K562 (cell line): Measurements from ENCODE around the gene URAD. TPM values are rescaled to one million over a fixed set of nuclear protein-coding genes. Genes with fewer than 3 reads are reported as not detected.

Experiments
- ATAC-seq: fragments of 200-7000 bp; cut with Tn5 transposase; 3 replicates; pipeline ENCODE4 v1.9.1; 2020; ENCODE audit warnings: moderate library complexity
- BruUV-seq: library from RNA; stranded (reverse); fragments of 400-500 nt; replicated peaks from 2 replicates; lab custom pipeline; 2021; lab: Mats Ljungman, UMichigan
- CTCF ChIA-PET: fragments of 300-600 bp; formaldehyde crosslinking; extraction: SDS; loops from one replicate; lab custom pipeline; 2021; ENCODE audit warnings: low intra/inter-chr PET ratio; lab: Yijun Ruan, JAX
- POLR2A ChIA-PET: fragments of 300-600, 350-650 bp; sonication (Branson Sonifier 250); formaldehyde crosslinking; extraction: SDS; loops from one replicate; lab custom pipeline; 2021; ENCODE audit warnings: antibody characterized with exemption, inconsistent platforms; lab: Yijun Ruan, JAX
- DNase-seq, 4 experiments: peaks; one replicate each; pipeline versions ENCODE4 v3.0.0 to v3.0.0-alpha.2; 2011 to 2018; ENCODE audit warnings: low spot score in 3 of 4, mixed read lengths in 3 of 4; ENCODE audit errors: extremely low read depth in 1 of 4
- FAIRE-seq: peaks from 2 replicates; lab custom pipeline; 2011; peaks lifted over from hg19 to GRCh38; lab: Jason Lieb, UNC
- H2AFZ ChIP-seq: 2 replicates; pipeline ENCODE4 v1.6.0; 2011; ENCODE audit warnings: low read depth, low read length, control low read depth, inconsistent platforms
- H3K27ac ChIP-seq: fragments of 200-600 bp; 3 replicates; pipeline ENCODE4 v1.8.0; 2011; ENCODE audit warnings: low read depth, mild to moderate bottlenecking, control low read depth, inconsistent platforms, low read length, moderate library complexity, mixed read lengths; ENCODE audit errors: extremely low read depth
- H3K27me3 ChIP-seq, 2 experiments: fragments of 300-600 bp in 1 of 2; 2 replicates in 1 of 2; 3 replicates in 1 of 2; pipeline versions ENCODE4 v1.6.0 to v1.8.0; 2011; ENCODE audit warnings: inconsistent platforms in 2 of 2, low read length in 2 of 2, mild to moderate bottlenecking in 1 of 2, mixed read lengths in 1 of 2, moderate library complexity in 1 of 2; ENCODE audit not compliant: control insufficient read depth in 2 of 2, insufficient read depth in 2 of 2
- H3K36me3 ChIP-seq: fragments of 300-600 bp; 3 replicates; pipeline ENCODE4 v1.8.0; 2011; ENCODE audit warnings: mild to moderate bottlenecking, low read length, inconsistent platforms; ENCODE audit not compliant: control insufficient read depth, insufficient read depth
- H3K4me1 ChIP-seq, 2 experiments: fragments of 200-600 bp in 1 of 2; replicated peaks in 1 of 2; 2 replicates in 1 of 2; 3 replicates in 1 of 2; pipeline versions ENCODE4 v1.5.1 to v1.8.0; 2011; ENCODE audit warnings: inconsistent platforms in 2 of 2, low read length in 2 of 2, mild to moderate bottlenecking in 1 of 2, mixed read lengths in 1 of 2, moderate library complexity in 1 of 2; ENCODE audit not compliant: control insufficient read depth in 2 of 2, insufficient read depth in 2 of 2
- H3K4me2 ChIP-seq: 2 replicates; pipeline ENCODE4 v1.6.1; 2011; ENCODE audit warnings: low read length, control low read depth, inconsistent platforms, mixed read lengths; ENCODE audit not compliant: insufficient read depth
- H3K4me3 ChIP-seq: fragments of 200-600 bp; sonication (generic), shearing (Covaris generic); 2 replicates; pipeline ENCODE4 v1.5.1; 2016; ENCODE audit warnings: control low read depth, inconsistent platforms
- H3K79me2 ChIP-seq: fragments of 200-600 bp; 3 replicates; pipeline ENCODE4 v1.8.0; 2011; ENCODE audit warnings: low read length, inconsistent platforms; ENCODE audit not compliant: control insufficient read depth, insufficient read depth
- H3K9ac ChIP-seq, 2 experiments: 2 replicates each; pipeline versions ENCODE4 v1.6.0 to v1.6.1; 2011; ENCODE audit warnings: low read depth in 2 of 2, low read length in 2 of 2, control low read depth in 1 of 2, inconsistent platforms in 1 of 2, mild to moderate bottlenecking in 1 of 2, mixed read lengths in 1 of 2; ENCODE audit not compliant: insufficient read depth in 1 of 2
- H3K9me1 ChIP-seq: one replicate; pipeline ENCODE4 v1.6.0; 2011; ENCODE audit warnings: inconsistent platforms, mild to moderate bottlenecking, low read length, moderate library complexity; ENCODE audit not compliant: control insufficient read depth, insufficient read depth
- H3K9me3 ChIP-seq: replicated peaks from 2 replicates; pipeline ENCODE4 v1.5.1; 2011; ENCODE audit warnings: low read depth, low read length, inconsistent platforms; ENCODE audit not compliant: control insufficient read depth, insufficient read depth
- H4K20me1 ChIP-seq: replicated peaks from 2 replicates; pipeline ENCODE4 v1.6.1; 2011; ENCODE audit warnings: low read length, inconsistent platforms, mixed read lengths; ENCODE audit not compliant: control insufficient read depth, insufficient read depth
- FUS ChIP-seq: fragments of 200-400 bp; formaldehyde crosslinking; optimal IDR thresholded peaks from 2 replicates; pipeline ENCODE3; 2017; ENCODE audit warnings: low read depth, low read length
- MLLT1 ChIP-seq, 2 experiments: fragments of 450-650 bp; IDR thresholded peaks; 2 replicates each; pipeline ENCODE4 v1.6.1; 2016
- NFIX ChIP-seq: fragments of 250-450 bp; sonication (Bioruptor Pico); IDR thresholded peaks from 2 replicates; pipeline ENCODE4 v1.4.0; 2020; ENCODE audit warnings: low read depth, mild to moderate bottlenecking, moderate library complexity
- SMARCE1 ChIP-seq: fragments of 450-650 bp; IDR thresholded peaks from 2 replicates; pipeline ENCODE4 v1.7.1; 2016; ENCODE audit warnings: mild to moderate bottlenecking
- TBL1XR1 ChIP-seq, 2 experiments: IDR thresholded peaks; 2 replicates each; pipeline ENCODE4 v1.6.1; 2012; ENCODE audit warnings: improper control_type of control experiment in 2 of 2, low read length in 2 of 2, mild to moderate bottlenecking in 1 of 2
- ZNF407 ChIP-seq: fragments of 450-650 bp; IDR thresholded peaks from 2 replicates; pipeline ENCODE4 v1.6.1; 2016; ENCODE audit warnings: low read depth
- WGBS: fragments of 100-300 bp; shearing (Covaris generic); methylation state at CpG from one replicate; pipeline ENCODE4 v1.1.6; 2016; ENCODE audit warnings: low coverage, mixed read lengths; ENCODE audit not compliant: insufficient coverage; ENCODE audit errors: missing lambda C conversion rate; 5-methylcytosine and 5-hydroxymethylcytosine counted together
- in situ Hi-C: fragments of 300-500 bp; cut with MboI; formaldehyde crosslinking; loops from 4 replicates; pipeline ENCODE4 v1.15.0; 2018; ENCODE audit warnings: inconsistent platforms, mixed read lengths
- intact Hi-C: fragments of 100-400 bp; cut with micrococcal nuclease; formaldehyde crosslinking; loops from 2 replicates; pipeline ENCODE4 v1.14.2; 2022
- polyA plus RNA-seq, 8 experiments: library from polyadenylated mRNA; depleted of rRNA in 4 of 8; stranded (reverse) in 5 of 8; unstranded in 3 of 8; fragments of >200 nt; fragmentation: Nextera tagmentation in 2 of 8; fragmentation: Illumina TruSeq in 1 of 8; extraction: Ambion mirVana in 2 of 8; extraction: Trizol in 1 of 8; gene quantifications; 2 replicates each; pipeline versions ENCODE4 v1.2.1 to v1.2.3, GENCODE V29; 2011 to 2014; ENCODE audit warnings: inconsistent platforms in 1 of 8, missing spikeins in 1 of 8
- total RNA-seq, 7 experiments: library from RNA; depleted of rRNA in 6 of 7; stranded (reverse); fragments of >200 nt in 6 of 7; fragmentation: Illumina TruSeq in 2 of 7; extraction: Trizol in 2 of 7; gene quantifications; 2 replicates each; pipeline versions ENCODE4 v1.2.1 to v1.2.3, GENCODE V29; 2011 to 2021; ENCODE audit warnings: low replicate concordance in 1 of 7

Gene URAD
- total and polyA plus RNA-seq, 9 of the 15 experiments (the other 6 are each of a cell fraction or from before 2014, with no cell fraction given) = not detected

- TF ChIP-seq ZNF407 (no peak), SMARCE1 (no peak)
These were observed 23.9 kb upstream of the URAD start (continued) for GRCh38 chr13:28012383-28012782.

GRCh38 chr13:28010046-28010445 lies 21.6 kb upstream of the URAD start:
- no peaks in the 10 kb centered on the region; a peak in 1 of 5 replicates for H3K27me3 ChIP-seq
- intact Hi-C loops (no loop called here), in situ Hi-C loops (no loop called here)
- no peak for FAIRE-seq
- no peak overlapping the region for H3K4me2 ChIP-seq
- ChIA-PET CTCF (no interaction called here), POLR2A (no interaction called here)
- H3K27ac ChIP-seq = no peak overlapping the region
- H3K79me2 ChIP-seq = no peaks in the 10 kb centered on the region
- no peaks in the 10 kb centered on the region for H3K9me1 ChIP-seq
- 0% methylated on average over 4 of the region's 5 CpGs for whole genome bisulfite sequencing
- DNase-seq = no peak
- no peak for ATAC-seq
- no peak for TF ChIP-seq MLLT1 (IDR thresholded peaks at IDR 0.05)
- no peak for TF ChIP-seq NFIX (CRISPR knock-in tag)
- no peak for TF ChIP-seq FUS
- no peak for TF ChIP-seq TBL1XR1 (IDR thresholded peaks at IDR 0.05; ENCODE audit: low read length in 2 of 2)
- TF ChIP-seq, all 486 proteins: peak for 0
- Histone ChIP-seq H4K20me1 (no peaks in the 10 kb centered on the region), H3K9me3 (no peaks in the 10 kb centered on the region), H3K4me3 (no peak overlapping the region), H3K4me1 (no peaks in the 10 kb centered on the region), H2AFZ (no peak overlapping the region), H3K36me3 (no peaks in the 10 kb centered on the region), H3K9ac (no peak overlapping the region)
- BruUV-seq = no TSS peak
